B cell (primary cell): ENCODE data around the gene ZSWIM2. TPM values are rescaled to one million over a fixed set of nuclear protein-coding genes. Genes with fewer than 3 reads are reported as not detected.

Experiments used
- ATAC-seq: fragments of 200-7000 bp; cut with Tn5 transposase; one replicate; pipeline ENCODE4 v1.10.0; 2021; ENCODE audit warnings: low read depth, mild to moderate bottlenecking, moderate number of reproducible peaks, moderate library complexity
- CTCF ChIA-PET: fragments of 350-600 bp; sonication (Branson Sonifier 250); formaldehyde crosslinking; loops from one replicate; lab custom pipeline; 2021; ENCODE audit warnings: antibody characterized with exemption, inconsistent platforms; lab: Charles Lee
- POLR2A ChIA-PET: fragments of 350-600 bp; sonication (Branson Sonifier 250); formaldehyde crosslinking; loops from one replicate; lab custom pipeline; 2021; ENCODE audit warnings: antibody characterized with exemption; lab: Charles Lee
- DNase-seq: peaks from one replicate; pipeline ENCODE4 v3.0.0; 2013
- H2AFZ ChIP-seq: 2 replicates; pipeline ENCODE4 v1.6.1; 2012; ENCODE audit warnings: mild to moderate bottlenecking, low read depth, low read length; ENCODE audit not compliant: insufficient read depth, poor library complexity, severe bottlenecking
- H3K27ac ChIP-seq, 2 donors: 1 replicate in 1 of 2; 2 replicates in 1 of 2; pipeline ENCODE4 v1.5.1; 2012 to 2013; ENCODE audit warnings: low read length in 2 of 2, mild to moderate bottlenecking in 2 of 2, moderate library complexity in 1 of 2
- H3K27me3 ChIP-seq, 4 experiments: fragments of 200-600 bp in 1 of 4; sonication (generic) in 1 of 4; replicated peaks in 1 of 4; 1 replicate in 2 of 4; 2 replicates in 2 of 4; pipeline versions ENCODE4 v1.6.1 to v1.7.0; 2013 to 2016; ENCODE audit warnings: low read length in 3 of 4, mild to moderate bottlenecking in 2 of 4, mixed read lengths in 1 of 4, moderate library complexity in 1 of 4; ENCODE audit not compliant: insufficient read depth in 4 of 4, control insufficient read depth in 3 of 4; ENCODE audit errors: control extremely low read depth in 1 of 4
- H3K36me3 ChIP-seq, 2 experiments: replicated peaks in 1 of 2; 1 replicate in 1 of 2; 2 replicates in 1 of 2; pipeline versions ENCODE4 v1.6.1 to v1.7.1; 2013; ENCODE audit warnings: low read length in 1 of 2; ENCODE audit not compliant: insufficient read depth in 2 of 2, control insufficient read depth in 1 of 2; ENCODE audit errors: control extremely low read depth in 1 of 2, extremely low read depth in 1 of 2
- H3K4me1 ChIP-seq, 2 donors: fragments of 200-600 bp in 1 of 2; sonication (generic) in 1 of 2; 1 replicate in 1 of 2; 2 replicates in 1 of 2; pipeline versions ENCODE4 v1.5.1 to v1.6.1; 2013 to 2017; ENCODE audit warnings: low read length in 2 of 2; ENCODE audit not compliant: control insufficient read depth in 2 of 2, insufficient read depth in 2 of 2
- H3K4me2 ChIP-seq: replicated peaks from 2 replicates; pipeline ENCODE3; 2012; ENCODE audit warnings: mild to moderate bottlenecking, low read depth, low read length; ENCODE audit not compliant: poor library complexity, severe bottlenecking
- H3K4me3 ChIP-seq, 5 experiments: fragments of 200-600 bp in 1 of 5; sonication (generic) in 1 of 5; 1 replicate in 3 of 5; 2 replicates in 2 of 5; pipeline versions ENCODE4 v1.5.1 to v1.7.0; 2011 to 2016; ENCODE audit warnings: low read length in 4 of 5, mild to moderate bottlenecking in 4 of 5, low read depth in 2 of 5, control low read depth in 1 of 5, moderate library complexity in 1 of 5; ENCODE audit not compliant: insufficient read depth in 1 of 5; ENCODE audit errors: control extremely low read depth in 1 of 5, extremely low read depth in 1 of 5
- H3K79me2 ChIP-seq: fragments of 200-600 bp; sonication (generic); one replicate; pipeline ENCODE4 v1.6.0; 2016; ENCODE audit warnings: low read length; ENCODE audit not compliant: control insufficient read depth, insufficient read depth
- H3K9ac ChIP-seq: fragments of 200-600 bp; sonication (generic); 2 replicates; pipeline ENCODE4 v1.6.1; 2017; ENCODE audit warnings: mild to moderate bottlenecking, low read length, moderate library complexity
- H3K9me3 ChIP-seq, 3 donors: one replicate each; pipeline versions ENCODE4 v1.6.1 to v1.7.1; 2013; ENCODE audit warnings: low read length in 2 of 3; ENCODE audit not compliant: control insufficient read depth in 2 of 3, insufficient read depth in 1 of 3; ENCODE audit errors: control extremely low read depth in 1 of 3
- H4K20me1 ChIP-seq: 2 replicates; pipeline ENCODE4 v1.6.0; 2012; ENCODE audit warnings: mild to moderate bottlenecking, low read length; ENCODE audit not compliant: insufficient read depth, control insufficient read depth, poor library complexity, severe bottlenecking
- H3K27ac Mint-ChIP-seq: one replicate; pipeline ENCODE4 v1.8.0; 2021; ENCODE audit warnings: mixed read lengths
- H3K27me3 Mint-ChIP-seq: one replicate; pipeline ENCODE4 v1.8.0; 2021; ENCODE audit warnings: mixed read lengths
- H3K4me1 Mint-ChIP-seq: one replicate; pipeline ENCODE4 v1.8.0; 2021; ENCODE audit warnings: mixed read lengths
- H3K4me3 Mint-ChIP-seq: one replicate; pipeline ENCODE4 v1.8.0; 2021; ENCODE audit warnings: mixed read lengths
- H3K9me3 Mint-ChIP-seq: one replicate; pipeline ENCODE4 v1.8.0; 2022; ENCODE audit warnings: mixed read lengths; ENCODE audit not compliant: insufficient read depth
- CTCF ChIP-seq: fragments of 200-600 bp; IDR thresholded peaks from one replicate; pipeline ENCODE4 v1.8.0; 2022; ENCODE audit warnings: antibody characterized with exemption, mild to moderate bottlenecking
- EZH2 ChIP-seq: IDR thresholded peaks from 2 replicates; pipeline ENCODE4 v1.6.1; 2012; ENCODE audit warnings: borderline replicate concordance, low read depth, mild to moderate bottlenecking, moderate library complexity, low read length; ENCODE audit not compliant: insufficient read depth, poor library complexity, severe bottlenecking
- WGBS: methylation state at CpG from one replicate; pipeline ENCODE4 v1.1.5; 2013; ENCODE audit warnings: missing lambda C conversion rate; ENCODE audit not compliant: insufficient coverage; 5-methylcytosine and 5-hydroxymethylcytosine counted together
- intact Hi-C: fragments of 100-400 bp; cut with micrococcal nuclease; formaldehyde crosslinking; loops from one replicate; pipeline ENCODE4 v1.10.0; 2022
- polyA plus RNA-seq: library from polyadenylated mRNA; depleted of rRNA; stranded (reverse); fragments of >200 nt; gene quantifications from 2 replicates; pipeline ENCODE4 v1.2.3, GENCODE V29; 2012
- total RNA-seq, 2 donors: library from RNA; stranded (reverse); fragments of 120-200 nt in 1 of 2; gene quantifications; 1 replicate in 1 of 2; 2 replicates in 1 of 2; pipeline versions ENCODE4 v1.2.3 to v1.2.4, GENCODE V29; 2013 to 2022

Gene ZSWIM2
- total and polyA plus RNA-seq, 2 donors (not counting 1 experiment from before 2014, with no cell fraction given) = not detected

GRCh38 chr2:186862869-186863709, 14.1 kb upstream of the ZSWIM2 start:
- TF ChIP-seq EZH2 (no peak), CTCF (no peak)
- Mint-ChIP-seq H3K27ac (no peak overlapping the region), H3K27me3 (no peaks in the 10 kb centered on the region), H3K9me3 (no peaks in the 10 kb centered on the region), H3K4me1 (no peaks in the 10 kb centered on the region), H3K4me3 (no peak overlapping the region)
- intact Hi-C loops = no loop called here
- CTCF ChIA-PET = no interaction called here
- POLR2A ChIA-PET = no interaction called here
- no CpG with 5 or more reads among the region's 2 CpGs for WGBS
- DNase-seq (no peak), ATAC-seq (no peak)
- Histone ChIP-seq H3K4me1 (no peaks in the 10 kb centered on the region), H3K36me3 (no peaks in the 10 kb centered on the region), H3K27me3 (no peaks in the 10 kb centered on the region), H3K9ac (no peak overlapping the region), H3K4me2 (no peak overlapping the region), H3K4me3 (no peak overlapping the region), H4K20me1 (no peaks in the 10 kb centered on the region), H2AFZ (no peak overlapping the region), H3K79me2 (no peaks in the 10 kb centered on the region), H3K9me3 (no peaks in the 10 kb centered on the region), H3K27ac (no peak overlapping the region)

GRCh38 chr2:186855216-186855615, 6.2 kb upstream of the ZSWIM2 start:
- no peak overlapping the region for H2AFZ ChIP-seq
- no peaks in the 10 kb centered on the region for H3K36me3 ChIP-seq
- ChIA-PET POLR2A (no interaction called here), CTCF (no interaction called here)
- H3K4me2 ChIP-seq = no peak overlapping the region
- no CpG with 5 or more reads among the region's 5 CpGs for WGBS
- no peak overlapping the region for H3K4me3 ChIP-seq
- no peak overlapping the region for H3K4me3 Mint-ChIP-seq
- H4K20me1 ChIP-seq = no peaks in the 10 kb centered on the region
- H3K9me3 Mint-ChIP-seq = no peaks in the 10 kb centered on the region
- H3K4me1 ChIP-seq = no peaks in the 10 kb centered on the region
- H3K9ac ChIP-seq = no peak overlapping the region
- no peak overlapping the region for H3K27ac ChIP-seq
- no peak overlapping the region for H3K27ac Mint-ChIP-seq
- H3K27me3 ChIP-seq = no peaks in the 10 kb centered on the region
- TF ChIP-seq CTCF (no peak), EZH2 (no peak)
- no peaks in the 10 kb centered on the region for H3K27me3 Mint-ChIP-seq
- no peaks in the 10 kb centered on the region for H3K4me1 Mint-ChIP-seq
- intact Hi-C loops = no loop called here
- ATAC-seq (no peak), DNase-seq (no peak)
- H3K79me2 ChIP-seq = no peaks in the 10 kb centered on the region
- H3K9me3 ChIP-seq = peaks cover 0 to 1% (median 0%) of the 10 kb centered on the region in 3 donors
